GM18499 (cell line): Measurements from ENCODE around the gene SLC5A12.
A peak's percentile ranks its signal among the peaks of the same experiment; 100 is the strongest.
"Not testable (repeated sequence)": the region's sequence is repeated elsewhere in the genome, so short reads cannot be mapped to it uniquely, and the experiment has no call there.

Experiments
- ATAC-seq: cut with Tn5 transposase; IDR thresholded peaks from one replicate; pipeline ENCODE4 v1.9.1; 2021; ENCODE audit warnings: moderate number of reproducible peaks; ENCODE audit not compliant: insufficient read depth, unreplicated experiment

SLC5A12 gene

GRCh38 chr11:26665036-26665435, 56.8 kb downstream of the SLC5A12 start:
- ATAC-seq: no peak

DNA sequence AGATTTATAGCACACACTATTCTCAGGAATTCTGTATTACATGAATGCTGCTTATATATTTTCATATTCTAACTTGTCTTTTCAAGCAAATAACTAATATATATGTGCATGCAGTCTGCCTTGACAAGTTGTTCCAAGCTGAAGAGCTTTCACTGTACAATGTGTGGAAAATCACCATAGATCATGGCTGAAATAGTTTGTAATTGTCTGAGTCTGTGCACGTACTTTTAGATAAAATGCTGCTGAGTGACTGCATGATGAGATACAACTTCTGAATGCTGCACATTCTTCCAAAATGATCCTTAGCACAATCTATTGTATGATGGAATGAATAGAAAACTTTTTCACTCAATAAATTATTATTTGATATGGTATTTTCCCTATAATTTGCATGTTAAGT, 58.9 kb downstream of the SLC5A12 start:
- no peak for ATAC-seq

- ATAC-seq: no peak
Measured at GRCh38 chr11:26655287-26655686, 66.6 kb downstream of the SLC5A12 start.

- ATAC-seq: no peak
Measured at GRCh38 chr11:26651916-26652315, 69.9 kb downstream of the SLC5A12 start.

- peak; percentile 96 for ATAC-seq
Measured at GRCh38 chr11:26649884-26650283, 72.0 kb downstream of the SLC5A12 start.

DNA sequence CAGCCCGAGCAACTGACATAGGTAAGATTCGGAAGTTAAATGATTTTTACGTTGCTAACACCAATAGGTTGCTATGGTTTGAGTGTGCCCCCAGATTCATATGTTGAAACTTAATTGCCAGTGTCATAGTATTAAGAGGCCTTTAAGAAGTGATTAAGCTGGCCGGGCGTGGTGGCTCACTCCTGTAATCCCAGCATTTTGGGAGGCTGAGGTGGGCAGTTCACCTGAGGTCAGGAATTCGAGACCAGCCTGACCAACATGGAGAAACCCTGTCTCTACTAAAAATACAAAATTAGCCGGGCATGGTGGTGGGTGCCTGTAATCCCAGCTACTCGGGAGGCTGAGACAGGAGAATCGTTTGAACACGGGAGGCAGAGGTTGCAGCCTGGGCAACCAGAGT, 78.5 kb downstream of the SLC5A12 start:
- ATAC-seq: not testable (repeated sequence)

- ATAC-seq: peak; percentile 81
Measured at GRCh38 chr11:26632691-26633159, 89.1 kb downstream of the SLC5A12 start.

GRCh38 chr11:26626346-26626745, 95.5 kb downstream of the SLC5A12 start:
- ATAC-seq: no peak

DNA sequence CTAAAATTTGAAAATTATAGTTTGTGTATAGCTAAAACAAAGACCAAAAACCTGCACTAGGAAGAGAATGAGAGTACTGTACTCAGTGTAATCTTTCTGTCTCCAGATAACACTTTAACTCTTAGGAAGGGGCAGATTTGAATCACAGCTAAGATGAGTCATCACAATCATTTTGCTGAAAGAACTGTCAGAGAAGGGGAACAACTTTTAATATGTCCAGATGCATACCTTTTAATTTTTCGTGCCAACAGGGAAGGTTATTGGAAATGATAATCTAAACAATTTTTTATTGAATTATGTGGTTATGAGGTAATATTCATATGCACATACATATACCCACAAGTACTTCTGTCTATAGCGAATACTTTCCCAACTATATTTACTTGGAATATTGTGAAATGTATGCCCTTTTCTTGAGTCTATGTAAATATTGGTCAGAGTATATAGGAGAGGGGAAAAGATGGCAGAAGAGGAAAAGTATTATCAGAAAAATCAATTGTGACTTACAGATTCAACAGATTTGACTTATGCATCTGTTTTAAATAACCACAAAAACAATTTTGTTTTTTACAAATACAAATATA, 98.7 kb downstream of the SLC5A12 start:
- ATAC-seq: no peak

DNA sequence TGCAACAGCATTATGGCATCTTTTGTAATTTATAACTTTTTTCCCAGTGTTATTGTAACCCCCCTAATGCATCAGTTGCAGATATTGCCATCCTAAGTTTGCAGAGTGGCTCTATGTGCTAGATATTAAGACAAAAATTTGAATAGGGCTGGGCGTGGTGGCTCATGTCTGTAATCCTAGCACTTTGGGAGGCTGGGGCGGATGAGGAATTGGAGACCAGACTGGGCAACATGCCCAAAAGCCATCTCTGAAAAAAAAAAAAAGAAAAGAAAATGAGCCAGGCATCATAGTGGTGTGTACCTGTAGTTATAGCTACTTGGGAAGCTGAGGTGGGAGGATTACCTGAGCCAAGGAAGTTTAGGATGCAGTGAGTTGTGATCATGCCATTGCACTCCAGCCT, 99.7 kb downstream of the SLC5A12 start:
- no peak for ATAC-seq

DNA sequence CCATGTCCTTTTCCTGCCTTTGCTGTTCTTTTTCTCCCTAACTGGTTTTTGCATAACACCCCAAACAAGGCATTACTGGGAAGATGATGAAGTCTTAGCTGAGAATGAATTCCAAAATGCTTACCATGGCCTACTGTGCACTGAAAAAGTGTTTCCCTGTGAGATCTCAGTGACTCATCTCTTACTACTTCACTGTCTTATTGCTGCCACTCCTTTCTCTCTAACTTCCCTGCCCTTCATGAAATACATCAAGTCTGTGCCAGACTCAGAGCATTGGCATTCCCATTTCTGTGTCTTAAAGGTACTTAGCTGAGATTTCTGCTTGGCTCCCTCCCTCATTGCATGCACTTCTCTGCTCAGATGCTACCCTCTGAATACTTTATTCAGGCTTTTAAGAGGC, 100.7 kb downstream of the SLC5A12 start:
- ATAC-seq: no peak

- ATAC-seq: no peak
Measured at GRCh38 chr11:26620282-26621045, 101.4 kb downstream of the SLC5A12 start.

- no peak for ATAC-seq
Measured at GRCh38 chr11:26618441-26618840, 103.4 kb downstream of the SLC5A12 start.
